Fibroblast of lung (primary cell): Measurements from ENCODE around the gene SLC16A5. TPM values are rescaled to one million over a fixed set of nuclear protein-coding genes. Genes with fewer than 3 reads are reported as not detected.

Experiments used
- DNase-seq, 2 donors: peaks; one replicate each; pipeline versions ENCODE4 v3.0.0 to v3.0.0-alpha.2; 2010; ENCODE audit warnings: low read depth in 2 of 2
- H2AFZ ChIP-seq: 2 replicates; pipeline ENCODE4 v1.5.1; 2012; ENCODE audit warnings: low read length, control low read depth, inconsistent platforms
- H3K27ac ChIP-seq: 2 replicates; pipeline ENCODE4 v1.5.1; 2011; ENCODE audit warnings: low read length, control low read depth; ENCODE audit not compliant: insufficient read depth
- H3K27me3 ChIP-seq: 2 replicates; pipeline ENCODE4 v1.5.1; 2011; ENCODE audit warnings: mild to moderate bottlenecking, low read length; ENCODE audit not compliant: control insufficient read depth, insufficient read depth
- H3K36me3 ChIP-seq: 2 replicates; pipeline ENCODE4 v1.5.1; 2011; ENCODE audit warnings: low read length; ENCODE audit not compliant: control insufficient read depth, insufficient read depth
- H3K4me1 ChIP-seq: 2 replicates; pipeline ENCODE4 v1.5.1; 2011; ENCODE audit warnings: low read length; ENCODE audit not compliant: control insufficient read depth, insufficient read depth; ENCODE audit errors: extremely low read depth
- H3K4me2 ChIP-seq: 2 replicates; pipeline ENCODE4 v1.5.1; 2011; ENCODE audit warnings: low read length, control low read depth; ENCODE audit not compliant: insufficient read depth; ENCODE audit errors: extremely low read depth
- H3K4me3 ChIP-seq, 4 experiments: fragments of 200-600 bp in 1 of 4; sonication (generic) in 1 of 4; replicated peaks in 1 of 4; 2 replicates each; pipeline ENCODE4 v1.5.1; 2011 to 2016; ENCODE audit warnings: low read length in 4 of 4, low read depth in 3 of 4, mild to moderate bottlenecking in 3 of 4, control low read depth in 2 of 4, inconsistent platforms in 1 of 4, mixed read lengths in 1 of 4; ENCODE audit not compliant: insufficient read depth in 1 of 4; ENCODE audit errors: control extremely low read depth in 1 of 4
- H3K79me2 ChIP-seq: 2 replicates; pipeline ENCODE4 v1.5.1; 2012; ENCODE audit warnings: mild to moderate bottlenecking, low read length, inconsistent platforms; ENCODE audit not compliant: control insufficient read depth, insufficient read depth
- H3K9ac ChIP-seq: 2 replicates; pipeline ENCODE4 v1.5.1; 2011; ENCODE audit warnings: mild to moderate bottlenecking, low read length, control low read depth; ENCODE audit not compliant: insufficient read depth
- H3K9me3 ChIP-seq: 2 replicates; pipeline ENCODE4 v1.5.1; 2012; ENCODE audit warnings: low read depth, low read length; ENCODE audit not compliant: control insufficient read depth, insufficient read depth
- H4K20me1 ChIP-seq: 2 replicates; pipeline ENCODE4 v1.5.1; 2011; ENCODE audit warnings: low read length; ENCODE audit not compliant: control insufficient read depth, insufficient read depth; ENCODE audit errors: extremely low read depth
- EZH2 ChIP-seq: IDR thresholded peaks from 2 replicates; pipeline ENCODE4 v1.5.1; 2012; ENCODE audit warnings: low read length, control low read depth, mild to moderate bottlenecking; ENCODE audit errors: missing control alignments
- polyA plus RNA-seq, 2 donors: library from polyadenylated mRNA; depleted of rRNA in 1 of 2; stranded (reverse) in 1 of 2; unstranded in 1 of 2; fragments of >200 nt; gene quantifications; 2 replicates each; pipeline ENCODE4 v1.2.1, GENCODE V29; 2011 to 2012; ENCODE audit warnings: missing spikeins in 1 of 2
- total RNA-seq: library from RNA; depleted of rRNA; stranded (reverse); fragments of >200 nt; gene quantifications from 2 replicates; pipeline ENCODE4 v1.2.1, GENCODE V29; 2014
- TF ChIP-seq, protein P1 (sequence below), 2 donors: IDR thresholded peaks in 1 of 2; conservative IDR thresholded peaks in 1 of 2; 1 replicate in 1 of 2; 2 replicates in 1 of 2; pipeline ENCODE4 v1.5.1; 2011 to 2012; ENCODE audit warnings: low read length in 2 of 2, control low read depth in 1 of 2, inconsistent platforms in 1 of 2, low read depth in 1 of 2, mild to moderate bottlenecking in 1 of 2

The SLC16A5 gene
- total and polyA plus RNA-seq, 2 donors (not counting 1 experiment from before 2014, with no cell fraction given): 1.5 to 8.4 TPM

GRCh38 chr17:75048249-75048878 is 39.4 kb upstream of the SLC16A5 start:
- Histone ChIP-seq H3K4me3 (peak overlapping the region; percentile 67 to 97 (median 89)), H3K9ac (no peak overlapping the region), H3K4me2 (peak overlapping the region; percentile 100), H2AFZ (no peak overlapping the region), H3K27me3 (no peaks in the 10 kb centered on the region), H3K4me1 (peaks cover 3% of the 10 kb centered on the region), H3K9me3 (no peaks in the 10 kb centered on the region), H3K79me2 (peaks cover 19% of the 10 kb centered on the region), H4K20me1 (no peaks in the 10 kb centered on the region), H3K27ac (no peak overlapping the region), H3K36me3 (peaks cover 3% of the 10 kb centered on the region)
- peak; percentile 29 to 38 for DNase-seq
- TF ChIP-seq, protein P1, sequence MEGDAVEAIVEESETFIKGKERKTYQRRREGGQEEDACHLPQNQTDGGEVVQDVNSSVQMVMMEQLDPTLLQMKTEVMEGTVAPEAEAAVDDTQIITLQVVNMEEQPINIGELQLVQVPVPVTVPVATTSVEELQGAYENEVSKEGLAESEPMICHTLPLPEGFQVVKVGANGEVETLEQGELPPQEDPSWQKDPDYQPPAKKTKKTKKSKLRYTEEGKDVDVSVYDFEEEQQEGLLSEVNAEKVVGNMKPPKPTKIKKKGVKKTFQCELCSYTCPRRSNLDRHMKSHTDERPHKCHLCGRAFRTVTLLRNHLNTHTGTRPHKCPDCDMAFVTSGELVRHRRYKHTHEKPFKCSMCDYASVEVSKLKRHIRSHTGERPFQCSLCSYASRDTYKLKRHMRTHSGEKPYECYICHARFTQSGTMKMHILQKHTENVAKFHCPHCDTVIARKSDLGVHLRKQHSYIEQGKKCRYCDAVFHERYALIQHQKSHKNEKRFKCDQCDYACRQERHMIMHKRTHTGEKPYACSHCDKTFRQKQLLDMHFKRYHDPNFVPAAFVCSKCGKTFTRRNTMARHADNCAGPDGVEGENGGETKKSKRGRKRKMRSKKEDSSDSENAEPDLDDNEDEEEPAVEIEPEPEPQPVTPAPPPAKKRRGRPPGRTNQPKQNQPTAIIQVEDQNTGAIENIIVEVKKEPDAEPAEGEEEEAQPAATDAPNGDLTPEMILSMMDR (conservative IDR thresholded peaks at IDR 0.05 in 1 of 2, IDR thresholded peaks at IDR 0.05 in 1 of 2; ENCODE audit: low read depth in 1 of 2, low read length in 2 of 2): no peak
- no peak for TF ChIP-seq EZH2

- H3K27ac ChIP-seq: no peak overlapping the region
- no peak for DNase-seq
- H3K4me2 ChIP-seq: no peak overlapping the region
- H3K9ac ChIP-seq: no peak overlapping the region
- no peaks in the 10 kb centered on the region for H3K27me3 ChIP-seq
- H3K79me2 ChIP-seq: peaks cover 16% of the 10 kb centered on the region
- no peaks in the 10 kb centered on the region for H4K20me1 ChIP-seq
- H2AFZ ChIP-seq: no peak overlapping the region
- H3K4me3 ChIP-seq: peak overlapping the region in 2 of 4 experiments; percentile 67 to 97
- peaks cover 5% of the 10 kb centered on the region for H3K36me3 ChIP-seq
- peaks cover 3% of the 10 kb centered on the region for H3K4me1 ChIP-seq
- TF ChIP-seq EZH2: no peak
- TF ChIP-seq, protein P1 (conservative IDR thresholded peaks at IDR 0.05 in 1 of 2, IDR thresholded peaks at IDR 0.05 in 1 of 2; ENCODE audit: low read depth in 1 of 2, low read length in 2 of 2): no peak
- no peaks in the 10 kb centered on the region for H3K9me3 ChIP-seq
These were observed 38.7 kb upstream of the SLC16A5 start for GRCh38 chr17:75049057-75049456.

DNA sequence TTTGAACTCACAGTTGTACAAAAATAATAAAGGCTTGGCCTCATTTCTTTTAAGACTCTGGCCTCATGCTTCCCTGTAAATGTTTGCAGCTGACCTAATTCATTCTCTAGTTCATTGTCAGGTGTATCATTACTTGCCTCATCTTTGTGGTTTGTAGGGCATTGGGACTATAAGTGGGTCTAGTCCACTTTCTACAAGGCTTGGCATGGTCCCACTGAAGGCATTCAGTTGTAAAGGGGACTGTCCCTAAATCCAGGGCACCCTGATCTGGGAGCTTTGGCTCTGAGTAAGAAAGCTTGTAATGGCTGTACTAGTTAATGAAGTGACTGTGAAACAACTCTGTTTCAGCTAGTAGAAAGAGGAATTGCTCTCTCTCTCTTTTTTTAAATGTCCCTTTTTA is 38.0 kb upstream of the SLC16A5 start:
- Histone ChIP-seq H4K20me1 (no peaks in the 10 kb centered on the region), H3K27ac (no peak overlapping the region), H3K79me2 (peaks cover 15% of the 10 kb centered on the region), H3K9me3 (no peaks in the 10 kb centered on the region), H3K4me2 (no peak overlapping the region), H3K27me3 (no peaks in the 10 kb centered on the region), H3K9ac (no peak overlapping the region), H3K4me1 (peaks cover 3% of the 10 kb centered on the region), H2AFZ (no peak overlapping the region), H3K4me3 (no peak overlapping the region), H3K36me3 (peaks cover 5% of the 10 kb centered on the region)
- TF ChIP-seq EZH2: no peak
- TF ChIP-seq, protein P1 (conservative IDR thresholded peaks at IDR 0.05 in 1 of 2, IDR thresholded peaks at IDR 0.05 in 1 of 2; ENCODE audit: low read depth in 1 of 2, low read length in 2 of 2): no peak
- no peak for DNase-seq
